Globus pallidus (tissue), 1 donor: Measurements from ENCODE around the gene SNAI3.

Experiments used
- DNase-seq: peaks from one replicate; pipeline ENCODE4 v3.0.0-alpha.2; 2015; ENCODE audit warnings: low spot score

The SNAI3 gene

GRCh38 chr16:88705801-88706228 lies 19.5 kb upstream of the SNAI3 start:
- DNase-seq, result no peak

DNA sequence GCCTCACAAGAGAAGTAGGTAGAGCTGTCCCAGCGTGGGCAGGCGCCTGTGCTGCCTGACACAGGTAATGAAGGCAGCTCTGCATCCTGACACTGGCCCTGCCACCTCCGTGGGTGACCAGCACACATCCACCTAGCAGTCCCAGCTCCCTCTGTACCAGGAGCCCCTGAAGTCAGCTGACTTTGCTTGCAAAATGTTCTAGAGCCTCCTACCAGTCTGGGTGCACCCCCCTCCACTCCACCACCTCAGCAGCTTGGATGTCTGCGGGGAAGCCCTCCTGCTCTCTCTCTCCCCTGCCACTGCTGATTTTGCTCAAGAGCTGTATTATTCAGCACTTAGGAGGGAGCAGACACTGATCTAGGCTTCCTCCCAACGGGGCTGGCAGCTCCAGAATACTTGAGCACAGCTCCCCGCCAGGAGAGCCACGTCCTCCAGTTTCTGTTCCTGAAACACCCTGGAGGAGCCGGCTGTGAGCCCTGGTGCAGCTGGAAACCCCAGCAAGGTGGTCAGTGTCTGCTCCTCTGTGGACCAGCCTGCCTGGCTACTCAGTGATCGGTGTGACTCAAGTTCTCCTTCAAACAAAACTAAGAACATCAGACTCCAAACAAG lies 18.9 kb upstream of the SNAI3 start:
- no peak for DNase-seq

DNA sequence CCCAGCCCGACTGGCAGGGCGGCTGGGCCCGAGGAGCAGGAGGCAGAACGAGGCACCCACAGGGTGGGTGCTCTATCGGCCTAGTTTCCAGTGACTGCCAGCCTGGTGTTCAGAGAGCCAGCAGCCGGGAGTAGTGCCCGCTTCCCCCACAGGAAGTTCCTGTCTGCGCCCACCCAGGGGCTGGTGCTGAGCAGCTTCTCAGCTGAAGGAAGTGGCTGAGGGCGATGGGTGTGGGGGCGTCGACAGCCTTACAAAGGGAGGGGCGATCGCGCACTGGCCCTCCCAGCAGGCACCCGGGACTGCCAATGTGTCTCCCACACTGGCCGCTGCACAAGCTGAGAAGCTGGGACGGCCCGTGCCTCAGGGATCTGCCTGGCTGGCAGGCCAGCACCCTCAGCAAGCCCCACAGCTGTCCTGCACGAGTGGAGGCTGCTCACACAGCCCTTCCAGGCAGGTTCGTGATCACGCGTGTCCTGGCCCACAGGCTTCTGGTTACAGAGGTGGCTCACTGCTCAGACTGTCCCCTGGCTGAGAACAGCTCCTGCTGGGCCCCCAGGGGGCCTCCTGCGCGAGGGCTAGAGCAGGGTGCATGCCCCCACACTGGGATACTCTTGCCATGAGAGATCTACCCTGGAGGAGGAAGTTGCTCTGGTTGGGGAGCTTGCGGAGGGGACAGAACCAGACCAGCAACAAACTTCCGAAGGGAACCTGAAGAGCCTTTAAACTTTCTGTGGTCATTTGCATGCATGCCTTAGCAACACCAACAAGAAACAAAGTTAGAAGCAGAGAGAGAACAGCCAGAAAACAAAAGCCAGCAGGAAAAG lies 17.4 kb upstream of the SNAI3 start:
- peak; percentile 63 for DNase-seq

DNA sequence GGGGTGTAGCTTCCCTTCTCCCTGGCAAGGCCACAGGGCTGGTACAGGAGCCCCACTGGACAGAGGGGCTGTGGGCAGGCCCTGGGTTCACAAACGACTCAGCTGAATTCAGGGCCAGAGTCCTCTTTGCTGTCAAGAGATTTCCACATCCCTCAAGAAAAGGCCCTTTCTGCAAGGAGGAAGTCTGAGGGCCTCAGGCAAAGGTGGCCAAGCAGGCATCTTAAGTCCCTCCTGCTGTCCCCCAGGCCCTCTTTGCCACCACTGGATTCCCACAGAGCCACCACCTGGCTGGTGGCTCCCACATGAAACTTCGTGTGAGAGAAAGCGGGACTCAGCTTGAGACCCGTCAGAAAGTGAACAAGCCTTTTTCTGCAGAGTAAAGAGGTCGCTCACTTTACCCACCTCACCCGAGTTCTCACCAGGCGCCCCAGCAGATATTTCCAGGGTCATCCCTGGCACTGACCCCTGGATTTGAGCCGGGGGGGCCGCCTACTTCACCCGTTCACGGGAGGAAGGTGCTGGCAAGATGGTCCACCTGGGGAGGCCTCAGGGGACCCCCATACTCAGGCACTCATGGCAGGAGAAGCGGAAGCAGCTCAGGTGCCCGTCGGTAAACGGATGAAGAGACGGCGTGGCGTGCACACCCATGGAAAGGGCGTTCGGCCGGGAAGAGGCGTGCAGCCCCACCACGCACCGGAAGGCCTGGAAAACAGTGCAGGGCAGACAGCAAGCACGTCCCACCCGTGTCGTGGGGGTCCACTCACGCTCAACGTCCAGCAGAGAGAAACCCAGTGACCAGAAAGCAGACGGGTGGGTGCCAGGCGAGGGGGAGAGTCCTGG lies 16.3 kb upstream of the SNAI3 start:
- DNase-seq, result no peak

DNA sequence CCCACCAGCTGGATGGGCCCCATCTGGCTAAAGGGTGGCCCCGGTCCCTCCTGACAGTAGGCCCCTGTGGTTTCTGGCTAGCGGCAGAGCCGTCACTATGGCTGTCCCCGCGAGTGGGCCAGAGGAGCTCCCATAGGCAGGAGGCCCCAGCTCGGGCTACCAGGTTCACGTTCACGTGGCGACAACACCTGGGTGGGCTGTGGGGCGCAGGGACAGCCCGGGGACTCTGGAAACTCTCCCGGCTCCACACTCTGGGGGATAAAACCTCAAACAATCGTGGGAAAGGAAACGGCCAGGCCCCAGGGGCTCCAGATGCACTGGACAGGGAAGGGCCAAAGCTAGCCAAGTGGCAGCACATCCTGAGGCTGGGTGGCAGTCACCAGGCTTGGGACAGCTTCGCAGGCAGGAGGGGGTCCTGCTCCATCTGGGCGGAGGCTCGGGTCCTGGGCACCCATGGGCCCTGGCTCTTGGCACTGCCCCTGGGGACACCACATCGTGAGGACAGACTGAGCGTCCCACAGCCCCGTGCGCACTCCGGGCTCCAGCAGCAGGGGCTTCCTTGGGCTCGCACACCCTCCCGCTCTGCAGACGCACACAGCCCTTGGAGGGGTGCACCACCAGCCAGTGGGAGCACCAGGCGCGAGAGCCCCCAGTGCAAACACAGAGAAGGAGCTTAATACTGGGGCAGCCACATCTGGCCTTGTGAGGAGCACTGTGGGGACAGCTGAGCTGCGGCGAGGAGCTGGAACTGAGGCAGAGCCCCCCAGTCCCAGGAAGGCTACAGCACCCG lies 15.5 kb upstream of the SNAI3 start:
- DNase-seq, result no peak

DNA sequence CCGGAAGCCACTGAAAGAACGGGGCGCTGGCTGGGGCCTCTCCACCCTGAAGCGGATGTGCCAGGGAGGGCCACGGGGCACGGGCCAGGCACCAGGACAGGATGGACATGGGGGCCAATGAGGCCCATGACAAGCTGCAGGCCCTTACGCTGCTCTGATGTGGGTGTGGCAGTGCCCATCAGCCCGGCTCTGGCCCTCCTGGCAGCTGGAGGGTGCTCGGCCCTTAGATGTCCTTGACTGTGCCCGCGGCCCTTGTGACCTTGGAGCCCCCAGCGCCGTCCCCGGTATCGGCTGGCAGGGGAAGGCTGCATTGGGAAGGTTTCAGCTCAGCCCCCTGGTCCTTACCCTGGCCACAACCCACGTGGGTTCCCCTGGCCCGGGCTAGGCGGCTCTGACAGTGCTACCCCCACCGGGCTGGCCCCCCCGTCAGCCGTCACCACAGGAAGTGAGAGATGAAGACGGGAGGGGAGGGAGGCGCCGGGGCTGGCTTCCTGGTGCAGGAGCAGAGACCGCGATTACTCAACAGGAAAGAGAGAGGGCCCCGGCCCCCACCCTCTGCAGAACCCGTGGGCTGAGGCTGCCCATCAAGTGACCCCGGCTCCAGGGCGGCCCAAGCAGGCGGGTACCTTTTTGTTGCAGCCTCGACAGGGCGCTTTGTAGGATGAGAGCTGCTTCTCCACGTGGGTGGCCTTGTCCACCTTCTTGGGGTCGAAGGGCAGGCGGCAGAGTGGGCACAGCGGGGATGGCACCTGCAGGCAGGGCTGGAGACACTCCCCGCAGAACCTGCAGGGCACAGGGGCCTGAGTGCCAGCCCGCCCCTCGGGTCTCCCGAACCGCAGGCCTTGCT lies 14.6 kb upstream of the SNAI3 start:
- DNase-seq, result peak; percentile 67

- no peak for DNase-seq
These were observed 14.0 kb upstream of the SNAI3 start for GRCh38 chr16:88700322-88700635.

- DNase-seq, result no peak
These were observed 12.9 kb upstream of the SNAI3 start for GRCh38 chr16:88699180-88699579.

GRCh38 chr16:88698646-88699045 lies 12.3 kb upstream of the SNAI3 start:
- DNase-seq, result no peak

- no peak for DNase-seq
These were observed 11.7 kb upstream of the SNAI3 start for GRCh38 chr16:88697831-88698615.

- no peak for DNase-seq
These were observed 11.0 kb upstream of the SNAI3 start for GRCh38 chr16:88697116-88697830.

DNA sequence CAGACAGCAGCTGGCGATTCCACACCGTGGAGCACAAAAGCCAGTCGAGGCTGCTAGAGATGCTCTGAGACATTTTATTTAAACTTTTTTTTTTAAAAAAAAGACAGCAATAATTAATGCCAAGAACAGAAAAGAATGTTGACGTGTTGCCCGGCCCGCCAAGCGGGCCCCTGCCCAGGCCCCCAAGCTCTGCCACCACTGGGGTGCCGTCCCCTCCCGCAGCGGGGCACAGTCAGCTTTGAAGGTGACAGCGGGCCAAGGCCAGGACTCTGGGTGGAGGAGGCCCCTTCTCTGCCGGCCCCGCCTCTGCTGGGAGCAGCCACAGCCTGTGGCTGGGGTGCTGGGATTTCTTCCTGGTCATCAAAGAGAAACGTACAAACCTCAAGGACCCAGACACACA lies 10.1 kb upstream of the SNAI3 start:
- DNase-seq, result no peak

DNA sequence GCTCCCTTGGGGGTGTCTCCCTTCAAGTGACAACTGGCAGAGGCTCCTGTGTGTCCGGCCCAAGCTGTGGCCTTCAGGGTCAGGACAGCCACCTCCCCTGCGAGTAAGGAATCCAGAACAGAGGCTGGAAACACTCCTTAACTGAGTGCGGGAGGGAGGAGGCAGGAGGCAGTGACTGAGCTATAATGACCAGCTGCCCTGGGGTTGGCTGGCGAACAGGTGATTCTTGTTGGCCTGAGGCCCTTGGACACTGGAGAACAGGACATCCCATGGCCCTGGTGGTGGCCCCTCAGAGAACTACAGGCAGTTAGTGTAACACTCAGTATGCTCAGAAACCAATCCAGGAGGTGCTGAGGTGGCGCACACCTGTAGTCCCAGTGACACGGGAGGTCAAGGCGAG lies 9.4 kb upstream of the SNAI3 start:
- DNase-seq, result no peak

GRCh38 chr16:88695218-88695617 lies 8.9 kb upstream of the SNAI3 start:
- DNase-seq, result no peak

DNA sequence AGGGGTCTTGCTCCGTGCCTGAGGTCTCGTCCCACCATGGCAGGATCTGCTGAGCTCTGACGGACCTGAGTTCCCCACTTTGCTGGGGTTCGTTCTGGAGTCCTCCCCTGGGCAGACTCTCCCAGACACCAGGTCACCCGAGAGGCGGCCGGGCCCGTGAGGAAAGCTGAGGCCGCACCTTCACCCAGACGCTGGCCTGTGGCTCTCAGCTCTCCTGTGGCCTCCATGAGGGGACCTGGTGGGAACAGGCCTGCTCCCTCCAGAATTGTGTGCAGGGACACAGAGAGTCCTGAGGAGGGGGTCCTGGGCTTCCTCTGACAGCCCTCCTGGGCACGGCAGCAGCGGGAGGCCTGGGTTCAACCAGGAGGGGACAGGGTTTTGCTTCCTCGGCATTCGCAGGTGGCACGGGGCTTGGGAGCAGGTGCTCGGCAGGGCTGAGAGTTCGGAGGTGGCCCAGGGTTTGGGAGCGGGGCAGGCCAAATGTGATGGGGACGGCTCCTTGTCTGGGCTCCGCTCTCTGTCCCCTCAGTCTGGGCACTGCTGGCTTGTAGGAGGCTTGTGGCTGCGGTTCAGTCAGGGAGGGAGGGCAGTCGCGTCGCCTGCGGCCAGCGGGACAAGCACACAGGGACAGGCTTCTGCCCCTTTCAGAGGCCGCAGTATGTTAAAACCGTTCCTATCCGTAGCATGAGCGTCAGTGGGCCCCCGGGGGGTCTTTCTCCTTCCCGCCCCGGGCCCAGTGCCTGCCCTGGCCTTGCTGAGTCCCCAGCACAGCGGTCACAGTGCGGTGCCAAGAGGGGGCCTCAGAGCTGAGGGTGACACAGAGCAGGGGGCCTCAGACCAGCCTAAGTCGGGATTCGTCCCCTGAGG lies 8.1 kb upstream of the SNAI3 start:
- DNase-seq, result no peak

DNA sequence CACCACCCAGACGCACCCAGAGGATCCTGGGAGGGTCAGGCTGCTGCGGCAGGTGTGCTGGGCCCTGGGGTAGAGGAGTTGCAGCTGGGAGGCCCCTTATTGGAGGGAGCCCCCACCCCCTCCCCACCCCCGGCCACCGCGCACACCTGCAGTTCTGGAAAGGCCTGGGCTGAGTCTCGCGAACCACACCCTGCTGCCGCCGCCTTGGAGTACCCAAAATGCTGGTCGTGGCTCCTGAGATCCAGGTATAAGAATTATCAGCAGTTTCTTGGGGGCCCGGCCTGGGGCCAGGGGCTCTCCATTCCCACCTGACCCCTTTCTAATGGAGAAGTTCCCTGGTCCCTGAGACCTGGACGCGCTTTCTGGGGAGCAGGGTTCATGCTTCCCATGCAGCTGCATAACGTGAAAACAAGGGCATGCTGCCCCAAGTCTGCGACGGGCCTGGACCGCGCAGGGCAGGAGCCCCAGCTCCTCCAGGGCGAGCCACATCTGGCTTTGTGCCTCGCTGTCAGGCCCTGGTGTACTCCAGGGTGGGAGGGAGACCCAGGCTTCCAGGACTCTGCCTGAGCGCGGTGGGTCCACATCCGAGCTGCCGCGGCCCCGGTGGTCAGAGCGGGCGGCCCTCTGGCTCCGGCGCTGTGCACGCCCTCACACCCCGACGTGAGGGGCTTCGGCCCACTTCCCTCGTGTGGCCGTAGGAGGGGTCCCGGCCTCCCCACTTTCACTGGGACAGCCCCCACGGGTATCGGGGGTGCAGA lies 7.3 kb upstream of the SNAI3 start:
- DNase-seq, result no peak

GRCh38 chr16:88692861-88693260 lies 6.6 kb upstream of the SNAI3 start:
- DNase-seq, result no peak
